M059J (cell line): ENCODE results near the gene CLASRP. TPM values are rescaled to one million over a fixed set of nuclear protein-coding genes. Genes with fewer than 3 reads are reported as not detected.

Source experiments
- DNase-seq: peaks from one replicate; pipeline ENCODE4 v3.0.0-alpha.2; 2012; ENCODE audit warnings: low read depth
- total RNA-seq: library from RNA; depleted of rRNA; stranded (reverse); fragments of >200 nt; shearing (Covaris generic); gene quantifications from 2 replicates; pipeline ENCODE4 v1.2.3, GENCODE V29; 2014

Gene CLASRP
- total RNA-seq, 1 experiment from 2014 or later: 18.6 TPM

- no peak for DNase-seq
Measured at GRCh38 chr19:45086480-45086879, 47.6 kb downstream of the CLASRP start.

GRCh38 chr19:45087531-45087930 is 48.7 kb downstream of the CLASRP start:
- no peak for DNase-seq

GRCh38 chr19:45090034-45090433 is 51.2 kb downstream of the CLASRP start:
- DNase-seq: no peak

- DNase-seq: no peak
Measured at GRCh38 chr19:45090606-45091005, 51.8 kb downstream of the CLASRP start.

GRCh38 chr19:45091031-45091923 is 52.4 kb downstream of the CLASRP start:
- DNase-seq: peak; percentile 98

GRCh38 chr19:45092747-45093678 is 54.2 kb downstream of the CLASRP start, which contains the start of gene PPP1R37:
TSS of gene PPP1R37 (plus strand) at chr19:45093179. CDS start at chr19:45093326, 147 bp downstream.
- peak; percentile 98 for DNase-seq

GRCh38 chr19:45094137-45094536 is 55.3 kb downstream of the CLASRP start:
- no peak for DNase-seq

- no peak for DNase-seq
Measured at GRCh38 chr19:45094707-45095106, 55.9 kb downstream of the CLASRP start.

- DNase-seq: no peak
Measured at GRCh38 chr19:45095496-45096413, 56.9 kb downstream of the CLASRP start.

GRCh38 chr19:45096700-45097099 is 57.9 kb downstream of the CLASRP start:
- DNase-seq: no peak

- no peak for DNase-seq
Measured at GRCh38 chr19:45097450-45097775, 58.6 kb downstream of the CLASRP start.

- DNase-seq: peak; percentile 94
Measured at GRCh38 chr19:45097776-45098520, 59.1 kb downstream of the CLASRP start.

- no peak for DNase-seq
Measured at GRCh38 chr19:45098521-45099466, 59.9 kb downstream of the CLASRP start.

- DNase-seq: no peak
Measured at GRCh38 chr19:45099467-45100191, 60.8 kb downstream of the CLASRP start.

GRCh38 chr19:45100201-45100600 is 61.4 kb downstream of the CLASRP start:
- DNase-seq: no peak

GRCh38 chr19:45100846-45101252 is 62.0 kb downstream of the CLASRP start:
- DNase-seq: no peak

- no peak for DNase-seq
Measured at GRCh38 chr19:45101806-45102205, 63.0 kb downstream of the CLASRP start.

GRCh38 chr19:45102481-45102880 is 63.6 kb downstream of the CLASRP start:
- DNase-seq: no peak

- DNase-seq: no peak
Measured at GRCh38 chr19:45103156-45103507, 64.3 kb downstream of the CLASRP start.
